DND-41 (cell line): ENCODE results near the gene FAM78A.

Experiments
- ATAC-seq: fragments of 200-7000 bp; cut with Tn5 transposase; 3 replicates; pipeline ENCODE4 v1.9.1; 2021; ENCODE audit warnings: low read depth; ENCODE audit not compliant: insufficient read depth
- DNase-seq: peaks from one replicate; pipeline ENCODE4 v3.0.0-alpha.2; 2020
- H2AFZ ChIP-seq: 2 replicates; pipeline ENCODE4 v1.6.0; 2012; ENCODE audit warnings: low read depth, low read length
- H3K27ac ChIP-seq: 2 replicates; pipeline ENCODE4 v1.5.1; 2012; ENCODE audit warnings: low read length, inconsistent platforms
- H3K27me3 ChIP-seq: fragments of 200-600 bp; sonication (generic); 2 replicates; pipeline ENCODE4 v1.6.0; 2012; ENCODE audit warnings: low read length, mild to moderate bottlenecking, inconsistent platforms; ENCODE audit not compliant: insufficient read depth, poor library complexity
- H3K36me3 ChIP-seq: 2 replicates; pipeline ENCODE4 v1.5.1; 2012; ENCODE audit warnings: low read length, inconsistent platforms; ENCODE audit not compliant: insufficient read depth
- H3K4me1 ChIP-seq: 2 replicates; pipeline ENCODE4 v1.5.1; 2012; ENCODE audit warnings: mild to moderate bottlenecking, low read length; ENCODE audit not compliant: insufficient read depth
- H3K4me2 ChIP-seq: 2 replicates; pipeline ENCODE4 v1.6.0; 2012; ENCODE audit warnings: mild to moderate bottlenecking, moderate library complexity, low read length, inconsistent platforms; ENCODE audit not compliant: insufficient read depth
- H3K4me3 ChIP-seq, 2 experiments: fragments of 200-600 bp in 1 of 2; shearing (Covaris generic) in 1 of 2; 2 replicates each; pipeline ENCODE4 v1.5.1; 2012 to 2016; ENCODE audit warnings: inconsistent platforms in 2 of 2, low read length in 2 of 2, mild to moderate bottlenecking in 2 of 2, low read depth in 1 of 2, moderate library complexity in 1 of 2
- H3K79me2 ChIP-seq: 2 replicates; pipeline ENCODE4 v1.6.0; 2012; ENCODE audit warnings: low read length, inconsistent platforms; ENCODE audit not compliant: insufficient read depth
- H3K9ac ChIP-seq: 2 replicates; pipeline ENCODE4 v1.6.0; 2012; ENCODE audit warnings: low read depth, mild to moderate bottlenecking, inconsistent platforms, low read length, moderate library complexity
- H3K9me3 ChIP-seq: 2 replicates; pipeline ENCODE4 v1.5.1; 2012; ENCODE audit warnings: low read length, moderate library complexity, mild to moderate bottlenecking, inconsistent platforms; ENCODE audit not compliant: insufficient read depth, severe bottlenecking
- H4K20me1 ChIP-seq: 2 replicates; pipeline ENCODE4 v1.6.0; 2012; ENCODE audit warnings: low read length; ENCODE audit not compliant: insufficient read depth
- CTCF ChIP-seq: IDR thresholded peaks from 2 replicates; pipeline ENCODE4 v1.5.1; 2012; ENCODE audit warnings: borderline replicate concordance, low read length, moderate library complexity, mild to moderate bottlenecking; ENCODE audit not compliant: poor library complexity, severe bottlenecking; ENCODE audit errors: extremely low read depth
- EZH2 ChIP-seq: IDR thresholded peaks from 3 replicates; pipeline ENCODE4 v1.6.1; 2012; ENCODE audit warnings: borderline replicate concordance, low read depth, mild to moderate bottlenecking, moderate library complexity, low read length, inconsistent platforms; ENCODE audit not compliant: severe bottlenecking

The FAM78A gene

GRCh38 chr9:131234799-131235479 lies 41.4 kb downstream of the FAM78A start:
- Histone ChIP-seq H3K27me3 (no peaks in the 10 kb centered on the region), H3K4me2 (no peak overlapping the region), H3K9ac (no peak overlapping the region), H3K36me3 (peaks cover 51% of the 10 kb centered on the region), H3K4me3 (no peak overlapping the region), H3K4me1 (peaks cover 28% of the 10 kb centered on the region), H3K9me3 (no peaks in the 10 kb centered on the region), H2AFZ (no peak overlapping the region), H3K27ac (no peak overlapping the region), H4K20me1 (no peaks in the 10 kb centered on the region), H3K79me2 (no peaks in the 10 kb centered on the region)
- no peak for DNase-seq
- TF ChIP-seq CTCF, result no peak
- TF ChIP-seq EZH2, result no peak
- no peak for ATAC-seq

- H3K36me3 ChIP-seq, result peaks cover 60% of the 10 kb centered on the region
- H4K20me1 ChIP-seq, result no peaks in the 10 kb centered on the region
- no peak overlapping the region for H3K4me3 ChIP-seq
- no peaks in the 10 kb centered on the region for H3K79me2 ChIP-seq
- DNase-seq (no peak), ATAC-seq (no peak)
- no peak overlapping the region for H3K27ac ChIP-seq
- H3K4me1 ChIP-seq, result peaks cover 27% of the 10 kb centered on the region
- no peak overlapping the region for H3K9ac ChIP-seq
- no peak for TF ChIP-seq EZH2
- TF ChIP-seq CTCF, result no peak
- no peak overlapping the region for H3K4me2 ChIP-seq
- no peaks in the 10 kb centered on the region for H3K9me3 ChIP-seq
- H3K27me3 ChIP-seq, result no peaks in the 10 kb centered on the region
- H2AFZ ChIP-seq, result no peak overlapping the region
Observed at GRCh38 chr9:131233995-131234394, 42.3 kb downstream of the FAM78A start.

- H3K4me3 ChIP-seq, result no peak overlapping the region
- H3K27ac ChIP-seq, result no peak overlapping the region
- DNase-seq (no peak), ATAC-seq (no peak)
- H3K36me3 ChIP-seq, result peaks cover 65% of the 10 kb centered on the region
- TF ChIP-seq CTCF (no peak), EZH2 (no peak)
- H4K20me1 ChIP-seq, result no peaks in the 10 kb centered on the region
- no peak overlapping the region for H3K4me2 ChIP-seq
- H2AFZ ChIP-seq, result no peak overlapping the region
- no peaks in the 10 kb centered on the region for H3K79me2 ChIP-seq
- H3K9me3 ChIP-seq, result no peaks in the 10 kb centered on the region
- no peak overlapping the region for H3K9ac ChIP-seq
- no peaks in the 10 kb centered on the region for H3K27me3 ChIP-seq
- peaks cover 22% of the 10 kb centered on the region for H3K4me1 ChIP-seq
Observed at GRCh38 chr9:131233556-131233955, 42.8 kb downstream of the FAM78A start.

GRCh38 chr9:131228988-131229387 lies 47.3 kb downstream of the FAM78A start:
- TF ChIP-seq CTCF, result no peak
- H3K27me3 ChIP-seq, result no peaks in the 10 kb centered on the region
- no peaks in the 10 kb centered on the region for H4K20me1 ChIP-seq
- no peaks in the 10 kb centered on the region for H3K4me1 ChIP-seq
- H3K4me3 ChIP-seq, result no peak overlapping the region
- H3K9ac ChIP-seq, result no peak overlapping the region
- no peak for ATAC-seq
- H3K79me2 ChIP-seq, result no peaks in the 10 kb centered on the region
- H3K9me3 ChIP-seq, result no peaks in the 10 kb centered on the region
- H3K4me2 ChIP-seq, result no peak overlapping the region
- H2AFZ ChIP-seq, result no peak overlapping the region
- H3K36me3 ChIP-seq, result peaks cover 69% of the 10 kb centered on the region
- DNase-seq, result no peak
- no peak overlapping the region for H3K27ac ChIP-seq
